T-cell (primary cell): ENCODE data around the gene ART1. TPM values are rescaled to one million over a fixed set of nuclear protein-coding genes. Genes with fewer than 3 reads are reported as not detected.

Experiments used
- ATAC-seq, 4 experiments: fragments of 200-7000 bp in 3 of 4; fragments of 150-1000 bp in 1 of 4; cut with Tn5 transposase; replicated peaks in 1 of 4; 1 replicate in 3 of 4; 2 replicates in 1 of 4; pipeline ENCODE4 v1.10.0; 2021; ENCODE audit warnings: moderate library complexity in 3 of 4, mild to moderate bottlenecking in 2 of 4, moderate number of reproducible peaks in 1 of 4
- CTCF ChIA-PET, 2 donors: fragments of 300-600 bp; sonication (Branson Sonifier 250); formaldehyde crosslinking; loops; one replicate each; lab custom pipeline; 2022; ENCODE audit warnings: antibody characterized with exemption in 2 of 2; lab: Charles Lee
- POLR2A ChIA-PET, 2 donors: fragments of 300-600 bp; sonication (Branson Sonifier 250); formaldehyde crosslinking; loops; one replicate each; lab custom pipeline; 2022; ENCODE audit warnings: antibody characterized with exemption in 2 of 2; lab: Charles Lee
- DNase-seq, 35 experiments: peaks; one replicate each; pipeline versions ENCODE4 v3.0.0 to v3.0.0-alpha.2; 2013 to 2023
- H3K27ac ChIP-seq: one replicate; pipeline ENCODE4 v1.5.1; 2013; ENCODE audit warnings: low read length
- H3K27me3 ChIP-seq, 2 experiments: replicated peaks in 1 of 2; 1 replicate in 1 of 2; 2 replicates in 1 of 2; pipeline versions ENCODE4 v1.6.1 to v1.7.0; 2013; ENCODE audit warnings: low read length in 1 of 2, mixed read lengths in 1 of 2; ENCODE audit not compliant: control insufficient read depth in 2 of 2, insufficient read depth in 2 of 2; ENCODE audit errors: extremely low read depth in 1 of 2
- H3K36me3 ChIP-seq, 2 donors: 1 replicate in 1 of 2; 2 replicates in 1 of 2; pipeline versions ENCODE4 v1.6.1 to v1.7.0; 2013; ENCODE audit warnings: low read length in 1 of 2; ENCODE audit not compliant: control insufficient read depth in 2 of 2, insufficient read depth in 1 of 2; ENCODE audit errors: extremely low read depth in 1 of 2
- H3K4me1 ChIP-seq, 2 experiments: 1 replicate in 1 of 2; 2 replicates in 1 of 2; pipeline versions ENCODE4 v1.6.1 to v1.7.0; 2013; ENCODE audit warnings: low read length in 2 of 2, mixed read lengths in 1 of 2; ENCODE audit not compliant: insufficient read depth in 2 of 2, control insufficient read depth in 1 of 2; ENCODE audit errors: extremely low read depth in 1 of 2
- H3K4me3 ChIP-seq, 2 donors: 1 replicate in 1 of 2; 2 replicates in 1 of 2; pipeline versions ENCODE4 v1.5.1 to v1.7.0; 2013; ENCODE audit warnings: mild to moderate bottlenecking in 2 of 2, low read length in 1 of 2, moderate library complexity in 1 of 2; ENCODE audit not compliant: control insufficient read depth in 1 of 2; ENCODE audit errors: extremely low read depth in 1 of 2
- H3K9me3 ChIP-seq: 2 replicates; pipeline ENCODE4 v1.7.0; 2013
- H3K27ac Mint-ChIP-seq, 2 donors: one replicate each; pipeline ENCODE4 v1.8.0; 2020 to 2021; ENCODE audit warnings: mild to moderate bottlenecking in 2 of 2, mixed read lengths in 2 of 2
- H3K27me3 Mint-ChIP-seq, 2 donors: one replicate each; pipeline ENCODE4 v1.8.0; 2021 to 2022; ENCODE audit warnings: mixed read lengths in 2 of 2
- H3K36me3 Mint-ChIP-seq: one replicate; pipeline ENCODE4 v1.8.0; 2021; ENCODE audit warnings: mixed read lengths
- H3K4me1 Mint-ChIP-seq, 3 donors: one replicate each; pipeline ENCODE4 v1.8.0; 2020 to 2022; ENCODE audit warnings: mixed read lengths in 3 of 3, mild to moderate bottlenecking in 1 of 3
- H3K4me3 Mint-ChIP-seq, 3 donors: one replicate each; pipeline ENCODE4 v1.8.0; 2020 to 2022; ENCODE audit warnings: mild to moderate bottlenecking in 3 of 3, mixed read lengths in 3 of 3, moderate library complexity in 3 of 3
- H3K9me3 Mint-ChIP-seq, 3 donors: one replicate each; pipeline ENCODE4 v1.8.0; 2020 to 2022; ENCODE audit warnings: mixed read lengths in 3 of 3
- WGBS: methylation state at CpG from one replicate; pipeline ENCODE4 v1.1.5; 2013; ENCODE audit warnings: missing lambda C conversion rate; ENCODE audit not compliant: insufficient coverage; 5-methylcytosine and 5-hydroxymethylcytosine counted together
- total RNA-seq, 35 experiments: library from RNA in 6 of 35; stranded (reverse) in 6 of 35; fragments of 120-200 nt in 1 of 35; gene quantifications; one replicate each; pipeline versions ENCODE4 v1.2.1 to v1.2.4 and lab custom pipeline; 2013 to 2026

Gene ART1
- total RNA-seq, 5 donors from 2014 or later (not counting 1 experiment from before 2014, with no cell fraction given): not detected

- Mint-ChIP-seq H3K36me3 (no peaks in the 10 kb centered on the region), H3K9me3 (peaks cover 0 to 7% (median 0%) of the 10 kb centered on the region in 3 donors), H3K4me3 (no peak overlapping the region), H3K4me1 (peaks cover 13 to 15% (median 13%) of the 10 kb centered on the region in 3 donors), H3K27ac (no peak overlapping the region), H3K27me3 (no peaks in the 10 kb centered on the region)
- POLR2A ChIA-PET: no interaction called here
- DNase-seq (no peak), ATAC-seq (no peak)
- H3K4me3 ChIP-seq: no peak overlapping the region
- H3K9me3 ChIP-seq: no peaks in the 10 kb centered on the region
- WGBS: 86% methylated on average over 1 of the region's 6 CpGs
- H3K4me1 ChIP-seq: peaks cover 0 to 8% of the 10 kb centered on the region in 2 experiments
- no peak overlapping the region for H3K27ac ChIP-seq
- CTCF ChIA-PET: no interaction called here
- no peaks in the 10 kb centered on the region for H3K36me3 ChIP-seq
- peaks cover 0 to 8% of the 10 kb centered on the region in 2 experiments for H3K27me3 ChIP-seq
These were observed 28.9 kb upstream of the ART1 start for GRCh38 chr11:3615998-3616397.

GRCh38 chr11:3616721-3617460 lies 28.0 kb upstream of the ART1 start:
- ATAC-seq (no peak), DNase-seq (no peak)
- POLR2A ChIA-PET: no interaction called here
- H3K4me3 Mint-ChIP-seq: no peak overlapping the region
- Histone ChIP-seq H3K4me1 (peaks cover 0 to 8% of the 10 kb centered on the region in 2 experiments), H3K27me3 (peaks cover 0 to 8% of the 10 kb centered on the region in 2 experiments), H3K36me3 (no peaks in the 10 kb centered on the region), H3K4me3 (no peak overlapping the region), H3K9me3 (no peaks in the 10 kb centered on the region), H3K27ac (no peak overlapping the region)
- H3K27ac Mint-ChIP-seq: no peak overlapping the region
- H3K36me3 Mint-ChIP-seq: no peaks in the 10 kb centered on the region
- no peaks in the 10 kb centered on the region for H3K27me3 Mint-ChIP-seq
- 96% methylated on average over 21 of the region's 25 CpGs for WGBS
- H3K4me1 Mint-ChIP-seq: peaks cover 13 to 15% (median 13%) of the 10 kb centered on the region in 3 donors
- CTCF ChIA-PET: no interaction called here
- peaks cover 0 to 5% (median 0%) of the 10 kb centered on the region in 3 donors for H3K9me3 Mint-ChIP-seq

- H3K4me3 Mint-ChIP-seq: no peak overlapping the region
- Histone ChIP-seq H3K36me3 (no peaks in the 10 kb centered on the region), H3K4me3 (no peak overlapping the region), H3K9me3 (no peaks in the 10 kb centered on the region), H3K27ac (no peak overlapping the region), H3K27me3 (peaks cover 0 to 8% of the 10 kb centered on the region in 2 experiments), H3K4me1 (peaks cover 0 to 8% of the 10 kb centered on the region in 2 experiments)
- H3K9me3 Mint-ChIP-seq: no peaks in the 10 kb centered on the region
- H3K27me3 Mint-ChIP-seq: no peaks in the 10 kb centered on the region
- no peak for ATAC-seq
- CTCF ChIA-PET: interaction anchor here in 1 of 2 donors (1.2 kb wide), 1 partner anchor 8 kb away, joined by 3 read pairs; no protein-coding TSS in a partner anchor
- H3K4me1 Mint-ChIP-seq: peaks cover 13 to 15% (median 13%) of the 10 kb centered on the region in 3 donors
- POLR2A ChIA-PET: no interaction called here
- DNase-seq: no peak
- H3K27ac Mint-ChIP-seq: no peak overlapping the region
- H3K36me3 Mint-ChIP-seq: no peaks in the 10 kb centered on the region
- WGBS: 85% methylated on average over 5 of the region's 8 CpGs
These were observed 26.9 kb upstream of the ART1 start for GRCh38 chr11:3617990-3618389.

- CTCF ChIA-PET: no interaction called here
- no peak for ATAC-seq
- H3K4me1 Mint-ChIP-seq: peaks cover 1 to 10% (median 9%) of the 10 kb centered on the region in 3 donors
These were observed 22.4 kb upstream of the ART1 start for GRCh38 chr11:3622521-3622920.

GRCh38 chr11:3623121-3623520 lies 21.8 kb upstream of the ART1 start:
- CTCF ChIA-PET: no interaction called here

More at GRCh38 chr11:3622521-3622920, 22.4 kb upstream of the ART1 start:
- Mint-ChIP-seq H3K27ac (no peak overlapping the region), H3K9me3 (no peaks in the 10 kb centered on the region), H3K4me3 (no peak overlapping the region), H3K27me3 (peaks cover 0 to 4% of the 10 kb centered on the region in 2 donors), H3K36me3 (no peaks in the 10 kb centered on the region)
- Histone ChIP-seq H3K4me1 (peaks cover 0 to 2% of the 10 kb centered on the region in 2 experiments), H3K4me3 (no peak overlapping the region), H3K36me3 (no peaks in the 10 kb centered on the region), H3K27me3 (no peaks in the 10 kb centered on the region), H3K9me3 (no peaks in the 10 kb centered on the region), H3K27ac (no peak overlapping the region)
- 0% methylated on average over 1 of the region's 4 CpGs for WGBS
- POLR2A ChIA-PET: no interaction called here
- DNase-seq: no peak

GRCh38 chr11:3623767-3624458 lies 21.0 kb upstream of the ART1 start:
- peaks cover 1 to 10% (median 9%) of the 10 kb centered on the region in 3 donors for H3K4me1 Mint-ChIP-seq
- POLR2A ChIA-PET: no interaction called here
- Histone ChIP-seq H3K27ac (no peak overlapping the region), H3K9me3 (no peaks in the 10 kb centered on the region), H3K27me3 (no peaks in the 10 kb centered on the region), H3K4me1 (peaks cover 0 to 2% of the 10 kb centered on the region in 2 experiments), H3K4me3 (no peak overlapping the region), H3K36me3 (no peaks in the 10 kb centered on the region)
- no peaks in the 10 kb centered on the region for H3K9me3 Mint-ChIP-seq
- H3K36me3 Mint-ChIP-seq: no peaks in the 10 kb centered on the region
- no peak overlapping the region for H3K4me3 Mint-ChIP-seq
- 50% methylated on average over 2 of the region's 8 CpGs for WGBS
- DNase-seq (no peak), ATAC-seq (no peak)
- CTCF ChIA-PET: interaction anchor here in 1 of 2 donors (0.5 kb wide), 1 partner anchor 158 kb away, joined by 4 read pairs; no protein-coding TSS in a partner anchor
- no peak overlapping the region for H3K27ac Mint-ChIP-seq
- peaks cover 0 to 4% of the 10 kb centered on the region in 2 donors for H3K27me3 Mint-ChIP-seq

More at GRCh38 chr11:3623121-3623520, 21.8 kb upstream of the ART1 start:
- Histone ChIP-seq H3K27ac (no peak overlapping the region), H3K36me3 (no peaks in the 10 kb centered on the region), H3K4me3 (no peak overlapping the region), H3K4me1 (peaks cover 0 to 2% of the 10 kb centered on the region in 2 experiments), H3K9me3 (no peaks in the 10 kb centered on the region), H3K27me3 (no peaks in the 10 kb centered on the region)
- Mint-ChIP-seq H3K4me1 (peaks cover 1 to 10% (median 9%) of the 10 kb centered on the region in 3 donors), H3K4me3 (no peak overlapping the region), H3K9me3 (no peaks in the 10 kb centered on the region), H3K36me3 (no peaks in the 10 kb centered on the region), H3K27ac (no peak overlapping the region), H3K27me3 (peaks cover 0 to 4% of the 10 kb centered on the region in 2 donors)
- WGBS: 89% methylated on average over 5 of the region's 5 CpGs
- DNase-seq: no peak
- no peak for ATAC-seq
- POLR2A ChIA-PET: no interaction called here
